ENCODE results near the gene FASTKD3. TPM values are rescaled to one million over a fixed set of nuclear protein-coding genes. Genes with fewer than 3 reads are reported as not detected.

FASTKD3 gene, protein sequence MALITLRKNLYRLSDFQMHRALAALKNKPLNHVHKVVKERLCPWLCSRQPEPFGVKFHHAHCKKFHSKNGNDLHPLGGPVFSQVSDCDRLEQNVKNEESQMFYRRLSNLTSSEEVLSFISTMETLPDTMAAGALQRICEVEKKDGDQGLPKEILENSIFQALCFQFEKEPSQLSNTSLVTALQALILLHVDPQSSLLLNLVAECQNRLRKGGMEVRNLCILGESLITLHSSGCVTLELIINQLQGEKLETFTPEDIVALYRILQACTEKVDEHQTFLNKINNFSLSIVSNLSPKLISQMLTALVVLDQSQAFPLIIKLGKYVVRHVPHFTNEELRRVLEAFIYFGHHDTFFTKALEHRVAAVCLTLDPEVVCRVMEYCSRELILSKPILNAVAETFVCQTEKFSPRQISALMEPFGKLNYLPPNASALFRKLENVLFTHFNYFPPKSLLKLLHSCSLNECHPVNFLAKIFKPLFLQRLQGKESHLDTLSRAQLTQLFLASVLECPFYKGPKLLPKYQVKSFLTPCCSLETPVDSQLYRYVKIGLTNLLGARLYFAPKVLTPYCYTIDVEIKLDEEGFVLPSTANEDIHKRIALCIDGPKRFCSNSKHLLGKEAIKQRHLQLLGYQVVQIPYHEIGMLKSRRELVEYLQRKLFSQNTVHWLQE
- total RNA-seq = 26.1 TPM

DNA sequence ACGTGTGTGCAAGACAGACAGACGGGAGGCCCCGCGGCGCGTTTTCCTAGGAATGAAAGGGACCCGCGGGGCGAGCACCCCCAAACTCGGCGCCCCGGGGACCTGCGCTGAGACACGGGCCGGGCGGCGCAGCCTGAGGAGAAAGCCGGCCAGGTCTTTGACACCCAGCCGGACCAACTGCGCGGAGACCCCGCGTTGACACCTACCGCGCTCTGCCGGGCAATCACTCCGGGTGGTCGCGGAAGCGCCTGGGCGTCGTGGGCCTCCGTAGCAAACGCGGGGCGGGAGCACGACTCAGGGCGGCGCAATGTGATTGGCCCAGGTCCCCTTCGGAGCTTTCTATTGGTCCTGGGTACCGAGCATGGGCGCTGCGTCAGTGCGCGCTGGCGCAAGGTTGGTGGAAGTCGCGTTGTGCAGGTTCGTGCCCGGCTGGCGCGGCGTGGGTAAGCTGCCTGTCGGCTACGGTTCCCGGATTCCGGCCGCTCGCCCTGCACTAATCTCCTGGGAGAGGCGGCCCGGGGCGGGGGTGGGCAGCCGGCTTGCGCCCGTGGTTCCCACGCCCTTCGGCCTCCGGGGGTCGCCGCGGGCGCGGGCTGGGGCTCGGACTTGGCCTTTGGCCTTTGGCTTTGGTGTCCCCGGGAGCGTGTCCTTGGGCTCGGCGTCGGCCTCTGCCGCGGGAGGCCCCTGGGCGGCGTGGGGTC lies at the start of gene FASTKD3, which contains the start of gene MTRR:
Gene FASTKD3, minus strand, starts transcription at position 259 of the 701 bp plus-strand sequence. CDS start 948 bp downstream, outside the sequence.
Gene MTRR, plus strand, starts transcription at position 376 of the 701 bp plus-strand sequence. CDS start 1,647 bp downstream, outside the sequence.

DNA sequence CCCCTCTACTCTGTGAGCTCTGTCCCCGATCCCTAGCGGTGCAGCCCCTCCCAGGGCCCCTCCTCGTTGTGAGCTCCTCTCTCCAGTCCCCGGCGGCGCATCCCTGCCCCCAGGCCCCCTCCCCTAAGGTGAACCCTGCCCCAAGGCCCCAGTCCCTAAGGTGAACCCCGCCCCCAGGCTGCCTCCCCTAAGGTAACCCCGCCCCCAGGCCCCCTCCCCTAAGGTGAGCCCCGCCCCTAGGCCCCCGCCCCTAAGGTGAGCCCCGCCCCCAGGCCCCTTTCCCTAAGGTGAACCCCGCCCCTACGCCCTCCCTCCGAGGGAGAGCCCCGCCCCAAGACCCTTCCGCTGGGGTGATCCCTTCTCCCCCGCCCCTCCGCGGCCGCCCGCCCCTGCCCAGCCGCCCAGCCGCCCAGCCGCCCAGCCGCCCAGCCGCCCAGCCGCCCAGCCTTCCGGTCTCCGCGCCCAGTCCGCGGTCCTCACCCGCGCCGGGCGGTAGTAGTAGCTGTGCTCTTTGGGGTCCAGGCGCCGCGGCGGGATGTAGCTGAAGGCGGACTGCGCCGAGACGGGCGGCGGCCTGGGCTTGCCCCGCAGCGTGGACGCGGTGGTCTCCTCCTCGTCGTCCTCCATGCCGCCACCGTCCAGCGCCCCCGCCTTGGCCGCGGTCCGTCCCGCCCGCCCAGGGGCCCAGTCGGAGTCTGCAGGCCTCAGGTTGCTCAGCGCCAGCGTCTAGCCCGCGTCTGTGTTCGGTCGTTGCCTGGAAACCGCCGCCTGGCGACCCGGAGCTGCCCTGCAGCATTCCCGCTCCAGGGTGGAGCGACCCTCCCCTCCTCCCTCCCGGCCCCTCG lies 18.2 kb downstream of the FASTKD3 start, which contains the start of gene CFAP90:
Gene CFAP90, minus strand, starts transcription at position 739 of the 845 bp plus-strand sequence. Its CDS starts 112 bp downstream, at position 627.

Other genes starting within 250 kb of the FASTKD3 start
- 1.6 TPM for gene CFAP90, start 17.9 kb downstream of the FASTKD3 start, total RNA-seq
- gene MTRR, start 117 bp upstream of the FASTKD3 start, total RNA-seq = 61.2 TPM